HS-5 (cell line): Measurements from ENCODE around the gene CD81.

Source experiments
- DNase-seq: peaks from one replicate; pipeline ENCODE4 v3.0.0-alpha.2; 2012; ENCODE audit warnings: low read depth

Gene CD81

DNA sequence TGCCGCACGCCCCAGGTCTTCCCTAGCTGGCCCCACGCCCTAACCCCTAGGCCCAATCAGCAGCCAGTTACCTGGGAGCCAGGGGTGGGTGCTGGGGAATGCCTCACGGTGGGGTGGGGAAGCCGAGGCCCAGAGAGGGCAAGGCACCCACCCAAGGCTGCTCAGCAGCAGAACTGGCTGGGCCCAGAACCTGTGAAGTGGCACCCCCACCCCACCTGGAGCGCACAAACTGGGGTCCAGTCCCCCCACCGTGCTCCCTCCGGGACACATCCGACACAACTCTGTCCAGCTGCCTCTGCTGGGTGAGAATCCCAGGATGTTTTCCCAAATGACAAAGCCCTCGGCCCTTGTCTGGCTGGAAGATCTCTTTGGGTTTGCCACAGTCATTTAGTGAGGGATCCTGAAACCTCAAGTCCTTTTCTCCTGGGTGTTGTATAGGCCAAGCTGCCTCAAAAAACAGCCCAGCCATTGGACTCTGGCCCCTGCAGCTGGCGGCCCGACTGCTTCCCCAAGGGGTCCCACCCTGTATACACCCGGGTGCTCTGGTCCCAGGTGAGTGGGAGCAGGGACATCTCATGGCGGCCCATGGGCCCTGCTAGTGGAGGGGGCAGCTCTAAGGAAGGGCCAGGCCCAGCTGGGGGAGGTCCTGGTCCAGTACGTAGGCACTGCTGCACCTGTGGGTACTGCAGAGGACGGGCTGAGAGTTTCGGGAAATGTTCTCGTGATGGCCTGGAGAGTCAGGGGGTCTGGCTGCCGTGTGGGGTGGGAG is 44.3 kb downstream of the CD81 start:
- no peak for DNase-seq

DNA sequence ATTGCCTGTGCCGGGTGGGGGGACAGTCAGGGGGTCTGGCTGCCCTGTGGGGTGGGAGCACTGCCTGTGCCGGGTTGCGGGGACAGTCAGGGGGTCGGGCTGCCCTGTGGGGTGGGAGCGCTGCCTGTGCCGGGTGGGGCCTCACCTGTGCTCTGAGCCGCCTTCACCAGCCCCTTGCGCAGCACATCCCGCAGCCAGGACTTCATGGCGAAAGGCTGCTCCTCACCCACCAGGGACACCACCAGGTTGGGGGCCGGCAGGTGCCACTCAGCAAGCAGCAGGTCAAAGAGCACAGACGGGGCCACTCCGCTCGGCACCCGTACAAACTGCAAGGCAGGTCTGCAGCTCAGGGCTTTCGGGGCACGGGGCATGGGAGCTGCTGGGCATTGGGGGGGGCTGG is 44.9 kb downstream of the CD81 start:
- no peak for DNase-seq

DNA sequence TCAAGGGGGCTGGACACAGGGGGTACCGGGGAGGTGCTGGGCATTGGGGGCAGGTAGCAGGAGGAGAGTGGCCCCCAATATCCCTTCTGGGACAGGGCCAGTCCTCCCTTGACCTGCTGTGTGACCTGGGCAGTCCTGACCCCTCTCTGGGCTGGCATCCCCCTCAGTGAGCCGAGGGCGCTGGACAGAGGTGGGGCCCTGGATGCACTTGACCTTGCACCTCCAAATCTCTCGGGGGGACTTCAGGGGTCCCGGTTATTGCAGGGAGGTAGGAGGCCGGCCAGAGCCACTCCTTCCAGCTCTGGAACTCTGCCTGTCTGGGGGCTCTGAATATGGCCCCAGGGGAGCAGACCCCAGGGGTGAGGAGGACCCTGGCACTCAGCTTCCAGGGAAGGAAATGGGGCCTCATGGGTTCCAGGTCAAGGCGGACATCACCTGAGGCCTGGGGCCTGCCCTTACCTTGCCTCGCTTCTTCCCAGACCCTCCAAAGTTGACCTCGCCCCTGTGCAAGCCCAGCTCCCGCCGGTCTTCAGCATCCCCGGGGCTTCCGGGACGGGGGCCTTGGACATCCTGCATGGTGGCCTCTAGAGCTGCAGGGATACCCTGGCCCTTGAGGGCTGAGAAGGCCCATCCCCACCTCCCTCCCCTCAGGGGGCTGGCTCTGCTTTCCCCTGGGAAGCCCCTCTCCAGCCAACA is 45.5 kb downstream of the CD81 start:
- DNase-seq: no peak

DNA sequence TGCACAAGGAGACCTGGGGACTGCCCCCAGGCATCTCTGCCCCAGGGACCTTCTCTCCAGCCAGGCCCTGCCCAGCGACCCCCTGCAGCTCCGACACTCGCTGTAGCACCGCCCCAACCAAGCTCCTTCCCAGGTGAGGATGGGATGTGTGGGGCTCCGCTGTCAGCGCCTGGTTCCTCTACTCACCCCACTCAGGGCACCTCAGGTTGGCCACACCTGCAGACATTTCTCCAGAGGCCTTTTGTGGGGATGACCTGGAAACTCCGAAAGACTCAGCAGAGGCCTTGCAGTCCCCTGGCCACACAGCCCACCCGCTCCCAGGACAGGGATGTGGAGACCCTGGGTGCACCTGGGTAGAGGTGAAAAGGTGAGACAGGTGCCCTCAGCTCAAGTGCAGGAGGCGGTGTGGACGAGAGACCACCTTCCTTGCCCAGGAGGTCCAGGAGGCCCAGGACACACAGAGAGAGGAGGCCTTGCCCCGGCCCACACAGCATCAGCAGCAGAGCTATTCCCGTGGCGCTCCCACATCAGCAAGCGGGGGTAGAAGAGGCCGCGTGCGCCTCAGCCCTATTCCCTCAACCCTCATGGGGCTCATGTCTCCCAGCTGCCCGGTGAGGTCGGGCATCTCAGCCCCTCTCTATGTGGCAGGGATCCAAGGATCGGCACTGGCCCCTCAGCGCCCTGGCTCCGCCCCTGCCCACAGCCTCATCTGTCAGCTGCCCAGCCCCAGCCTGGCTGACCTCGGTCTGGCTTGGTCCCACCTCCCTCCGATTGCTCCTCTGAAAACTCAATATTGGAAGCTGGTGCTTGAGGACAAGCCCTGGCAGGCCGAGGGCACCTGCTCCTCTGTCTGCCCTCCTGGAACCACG is 46.3 kb downstream of the CD81 start:
- DNase-seq: no peak

DNA sequence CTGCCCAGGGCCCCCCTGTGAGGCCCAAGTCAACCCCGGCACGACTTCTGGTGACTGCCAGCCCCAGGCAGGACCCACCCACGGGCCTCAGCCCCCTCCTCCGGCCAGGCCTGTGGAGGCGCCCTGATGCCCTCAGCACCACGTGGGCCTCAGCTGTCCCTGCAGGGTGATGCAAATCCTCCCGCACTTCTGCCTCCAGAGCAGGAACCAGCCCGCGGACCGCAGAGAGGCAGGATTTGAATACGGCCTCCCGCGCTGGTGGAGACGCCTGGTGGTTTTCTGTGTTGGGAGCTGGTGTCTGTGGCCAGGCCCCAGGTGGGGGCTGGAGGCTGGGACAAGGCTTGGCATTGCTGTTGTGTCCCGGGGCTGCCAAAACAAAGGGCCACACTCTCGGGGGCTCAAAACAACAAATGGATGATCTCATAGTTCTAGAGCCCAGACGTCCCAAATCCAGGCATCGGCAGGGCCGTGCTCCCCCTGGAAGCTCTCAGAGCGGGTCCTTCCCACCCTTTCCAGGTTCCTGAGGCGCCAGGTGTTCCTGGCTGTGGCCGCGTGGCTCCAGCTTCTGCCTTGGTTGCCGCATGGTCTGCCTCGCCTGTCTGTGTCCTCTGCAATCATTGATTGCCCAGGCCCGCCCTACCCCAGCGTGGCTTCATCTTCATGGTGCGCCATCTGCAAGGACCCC is 47.8 kb downstream of the CD81 start:
- DNase-seq: no peak

DNA sequence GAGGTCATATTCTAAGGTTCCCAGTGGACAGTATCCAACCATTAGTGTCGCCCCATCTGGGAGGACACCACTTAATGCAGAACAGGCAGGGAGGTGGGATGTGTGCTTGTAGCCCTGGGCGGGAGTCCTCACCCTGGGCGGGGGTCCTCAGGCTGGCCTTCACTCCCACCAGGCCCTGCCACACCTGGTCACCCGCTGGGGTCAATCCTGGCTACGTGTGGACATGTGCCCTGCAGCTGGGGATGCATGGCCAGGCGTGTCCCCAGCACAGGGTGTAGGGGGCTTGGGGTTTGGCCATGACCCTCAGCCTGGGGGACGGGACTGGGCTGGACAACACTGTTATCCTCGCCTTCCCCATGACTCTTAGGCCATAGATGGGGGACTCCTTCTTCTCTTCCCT is 48.4 kb downstream of the CD81 start:
- no peak for DNase-seq

DNA sequence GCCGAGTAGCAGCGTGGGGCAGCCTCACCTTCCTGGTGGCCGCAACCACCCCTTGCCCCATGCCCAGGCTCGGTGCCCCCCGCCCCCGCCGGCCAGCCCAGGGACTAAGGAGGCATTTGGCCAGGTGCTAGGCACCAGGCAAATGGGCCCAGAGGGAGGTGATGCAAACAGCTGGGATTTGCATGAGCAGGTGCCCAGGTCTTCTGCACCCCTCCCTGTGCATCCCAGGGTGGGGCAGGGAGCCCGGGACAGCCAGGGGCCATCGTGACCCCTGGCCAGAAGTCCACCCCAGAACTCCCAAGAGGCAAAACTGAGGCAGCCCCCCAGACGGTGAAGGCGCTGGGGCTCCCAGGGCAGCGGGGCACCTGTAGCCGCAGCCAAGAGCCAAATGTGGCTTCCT is 49.1 kb downstream of the CD81 start:
- DNase-seq: no peak

DNA sequence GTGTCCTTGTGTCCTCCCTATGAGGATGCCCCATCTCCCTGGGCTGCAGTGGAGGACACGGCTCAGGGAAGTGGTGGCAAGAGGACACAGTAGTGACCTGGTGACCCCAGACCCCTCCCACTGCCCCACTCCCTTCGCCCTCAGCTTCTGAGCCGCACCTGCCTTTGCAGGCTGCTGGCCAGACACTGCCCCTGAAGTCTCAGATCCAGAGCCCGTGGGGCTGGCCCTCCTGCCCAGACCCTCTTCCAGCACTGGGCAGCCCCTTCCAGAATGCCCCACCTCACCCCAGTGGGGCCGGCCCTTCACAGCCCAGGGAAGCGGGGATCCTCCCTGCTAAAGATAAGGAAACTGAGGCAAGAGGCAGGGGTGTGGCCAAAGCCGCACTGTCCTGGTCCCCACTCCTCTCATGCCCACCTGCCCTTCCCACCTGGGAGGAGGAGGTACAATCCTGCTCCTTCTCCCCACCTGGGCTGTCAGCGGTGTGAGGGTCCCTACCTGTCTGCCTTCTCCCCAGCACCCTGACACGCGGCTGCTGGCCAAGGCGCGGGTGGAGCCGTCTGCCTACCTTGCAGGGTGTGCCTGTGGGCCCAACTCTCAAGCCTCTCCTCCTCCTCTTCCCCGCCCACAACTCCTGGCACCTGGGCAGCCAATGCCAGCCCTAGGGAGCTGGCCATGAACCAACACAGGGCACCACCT is 49.9 kb downstream of the CD81 start:
- DNase-seq: no peak

DNA sequence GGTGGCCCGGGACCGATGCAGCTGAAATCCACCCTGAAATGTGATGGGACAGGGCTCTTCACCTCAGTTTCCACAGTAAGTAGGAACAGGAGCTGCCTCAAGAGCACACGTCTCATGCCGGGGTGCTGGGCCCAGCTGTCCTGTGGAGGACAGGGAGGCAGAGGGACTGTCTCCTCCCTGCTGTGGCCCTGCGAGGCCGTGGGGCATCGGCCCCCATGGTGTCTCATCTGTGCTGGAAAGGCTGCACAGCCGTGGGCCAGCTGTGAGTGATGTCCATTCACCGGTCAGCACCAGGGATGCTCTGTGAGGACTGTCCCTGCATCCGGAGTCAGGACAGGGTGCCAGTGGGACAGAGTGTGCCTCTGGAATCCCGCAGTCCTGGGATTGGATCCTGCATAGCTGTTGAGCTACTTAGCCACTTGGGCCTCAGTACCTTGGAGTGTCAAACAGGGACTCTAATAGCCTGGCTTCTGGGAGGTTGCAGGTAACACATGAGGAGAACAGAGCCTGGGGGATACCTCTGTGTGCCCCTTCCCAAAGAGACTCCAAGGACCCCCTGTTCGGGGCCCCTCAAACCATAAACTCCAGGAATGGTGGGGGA is 50.7 kb downstream of the CD81 start:
- DNase-seq: no peak

DNA sequence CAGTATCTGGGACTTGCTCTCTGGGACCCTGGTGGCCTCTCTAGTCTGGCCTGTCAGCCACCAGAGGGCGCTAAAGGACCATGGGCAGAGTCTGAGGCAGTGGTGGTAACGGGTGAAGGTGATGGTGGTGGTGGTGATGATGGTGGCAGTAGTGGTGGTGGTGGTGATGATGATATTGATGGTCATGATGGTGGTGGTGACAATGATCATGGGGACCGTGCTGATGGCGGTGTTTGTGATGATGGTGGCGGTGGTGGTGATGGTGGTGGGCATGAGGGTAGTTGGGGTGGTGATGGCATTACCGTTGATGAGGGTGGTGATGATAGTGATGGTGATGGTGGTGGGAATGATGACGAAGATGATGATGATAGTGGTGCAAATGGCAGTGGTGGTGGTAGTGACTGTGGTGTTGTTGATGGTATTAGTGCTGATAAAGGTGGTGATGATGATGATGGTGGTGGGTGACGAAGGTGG is 51.2 kb downstream of the CD81 start:
- DNase-seq: no peak

DNA sequence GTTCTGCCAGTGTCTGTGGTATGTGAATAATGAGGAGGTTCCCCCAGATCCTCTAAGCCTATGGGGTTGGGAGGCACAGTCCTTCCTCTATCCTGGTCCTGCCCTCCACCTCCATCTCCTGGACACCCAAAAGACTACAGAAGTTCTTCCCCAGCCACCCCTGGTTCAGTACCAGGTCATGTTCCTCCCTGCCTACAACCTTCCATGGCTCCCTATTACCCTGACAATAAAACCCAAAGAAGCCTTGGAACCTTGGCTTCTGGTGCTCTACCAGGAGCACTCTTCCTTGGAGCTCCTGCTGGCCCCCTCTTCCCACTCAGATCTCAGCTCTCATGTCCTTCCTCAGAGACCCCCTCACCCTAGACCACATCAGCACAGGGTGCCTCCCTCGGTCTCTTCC is 54.3 kb downstream of the CD81 start:
- DNase-seq: no peak

DNA sequence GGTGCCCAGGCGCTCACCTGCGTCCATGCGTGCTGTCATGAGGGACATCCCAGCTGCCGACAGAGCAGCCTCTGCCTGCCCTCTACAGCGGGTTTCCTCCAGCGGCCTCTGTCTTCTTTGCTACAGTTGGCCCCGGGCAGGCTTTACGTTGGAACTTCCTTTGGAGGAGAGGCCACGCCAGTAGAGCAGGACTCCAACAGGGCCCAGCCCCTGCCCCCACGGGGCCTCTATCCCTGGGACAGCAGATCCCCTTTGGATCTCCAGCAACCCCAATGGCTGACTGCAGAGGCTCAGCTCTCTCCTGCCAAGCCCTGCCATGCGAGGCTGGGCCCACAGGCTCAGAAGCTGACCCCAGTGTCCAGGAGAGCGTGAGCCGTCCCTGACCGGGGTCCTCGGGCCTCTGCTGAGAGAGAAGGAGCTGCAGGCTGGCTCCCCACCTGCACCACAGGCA is 55.1 kb downstream of the CD81 start:
- no peak for DNase-seq

DNA sequence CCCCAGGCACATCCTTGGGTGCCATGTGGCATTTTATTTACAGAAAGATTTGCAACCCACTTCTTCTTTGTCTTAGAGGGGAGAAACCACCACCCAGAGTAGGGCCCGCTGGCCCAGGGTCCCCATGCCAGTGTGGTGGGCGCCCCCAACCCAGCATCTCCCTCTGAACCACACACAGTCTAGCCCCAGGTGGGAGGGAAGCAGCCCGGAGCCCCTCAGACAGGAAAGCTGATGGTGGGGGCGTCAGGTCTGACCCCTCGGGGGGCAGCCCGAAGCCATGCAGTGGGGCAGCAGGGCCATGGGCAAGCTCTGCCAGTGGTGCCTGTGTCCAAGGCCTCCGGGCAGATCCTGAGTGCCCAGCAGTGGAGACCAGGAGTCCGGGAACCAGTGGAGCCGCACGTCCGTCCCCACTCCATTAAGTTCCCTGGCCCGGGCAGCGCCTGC is 55.5 kb downstream of the CD81 start:
- DNase-seq: no peak

DNA sequence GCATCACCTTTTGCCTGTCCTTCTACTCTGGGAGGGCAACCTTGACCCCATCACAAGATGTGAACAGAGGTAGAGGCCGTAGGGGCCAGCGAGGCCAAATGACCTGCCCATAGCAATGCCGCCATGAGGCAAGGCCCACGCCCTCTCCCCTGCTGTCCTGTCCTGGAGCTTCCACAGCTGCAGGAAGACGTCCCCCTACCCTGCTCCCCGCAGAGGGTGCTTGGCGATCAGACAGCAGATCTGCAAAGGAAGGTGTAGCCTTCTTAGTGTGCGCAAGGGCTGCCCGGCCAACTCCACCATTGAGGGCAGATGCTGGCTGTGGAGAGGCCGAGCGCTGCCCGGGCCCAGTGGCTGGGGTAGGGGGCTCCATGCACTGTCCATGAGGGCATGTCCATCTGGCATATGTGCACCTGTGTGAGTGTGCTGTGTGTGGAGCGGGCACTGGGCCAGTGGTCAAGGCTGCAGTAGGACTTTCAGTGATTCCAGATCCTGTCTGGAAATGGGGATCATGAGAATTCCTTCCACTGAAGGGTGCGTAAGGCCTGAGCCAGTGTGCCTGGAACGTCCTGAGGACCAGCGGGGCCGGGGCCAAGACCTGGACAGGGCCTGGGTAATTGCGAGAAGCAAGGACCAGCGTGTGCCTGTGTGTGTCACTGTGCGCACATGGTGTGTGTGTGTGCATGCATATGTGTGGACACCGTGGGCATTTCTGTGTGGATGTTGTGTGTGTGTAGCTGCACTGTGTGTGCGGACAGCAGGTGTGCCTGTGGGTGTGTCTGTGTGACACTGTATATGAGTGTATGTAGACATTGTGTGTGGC is 56.2 kb downstream of the CD81 start:
- no peak for DNase-seq

DNA sequence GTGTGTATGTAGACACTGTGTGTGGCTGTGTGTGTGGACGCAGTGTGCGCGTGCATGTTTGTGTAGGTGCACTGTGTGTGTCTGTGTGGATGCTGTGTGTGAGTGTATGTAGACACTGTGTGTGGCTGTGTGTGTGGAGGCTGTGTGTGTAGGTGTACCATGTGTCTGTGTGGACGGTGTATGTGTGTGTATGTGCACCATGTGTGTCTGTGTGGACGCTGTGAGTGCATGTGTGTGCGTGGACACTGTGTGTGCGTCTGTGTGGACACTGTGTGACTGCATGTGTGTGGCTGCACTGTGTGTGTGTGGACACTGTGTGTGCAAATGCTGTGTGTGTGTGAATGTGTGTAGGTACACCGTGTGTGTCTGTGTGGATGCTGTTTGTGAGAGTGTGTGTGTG is 56.9 kb downstream of the CD81 start:
- no peak for DNase-seq

DNA sequence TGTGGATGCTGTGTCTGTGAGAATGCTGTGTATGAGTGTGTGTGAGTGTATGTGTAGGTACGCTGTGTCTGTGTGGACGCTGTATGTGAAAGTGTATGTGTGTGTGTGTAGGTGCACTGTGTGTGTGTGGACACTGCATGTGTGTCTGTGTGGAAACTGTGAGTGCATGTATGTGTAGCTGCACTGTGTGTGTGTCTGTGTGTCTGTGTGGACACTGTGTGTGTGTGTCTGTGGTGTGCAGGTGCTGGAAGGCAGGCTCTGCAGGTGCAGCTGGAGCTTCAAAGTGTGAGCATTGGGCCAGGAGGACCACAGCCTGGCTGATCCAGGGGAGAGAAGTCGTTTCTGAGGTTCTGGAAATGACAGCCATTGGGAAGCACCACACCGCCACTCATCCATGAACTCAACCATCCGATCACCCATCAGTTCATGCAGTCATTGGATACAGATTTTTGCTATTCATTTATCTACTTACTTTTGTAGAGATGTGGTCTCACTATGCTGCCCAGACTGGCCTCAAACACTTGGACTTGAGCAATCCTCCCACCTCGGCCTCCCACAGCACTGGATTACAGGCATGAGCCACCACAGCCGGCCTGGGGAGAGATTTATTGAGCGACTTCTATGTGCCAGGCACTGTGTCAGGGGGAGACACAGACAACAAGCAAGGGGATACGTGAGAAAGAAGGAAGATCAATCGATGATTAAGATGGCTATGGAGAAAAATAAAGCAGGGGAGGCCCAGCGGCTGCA is 57.6 kb downstream of the CD81 start:
- DNase-seq: no peak

DNA sequence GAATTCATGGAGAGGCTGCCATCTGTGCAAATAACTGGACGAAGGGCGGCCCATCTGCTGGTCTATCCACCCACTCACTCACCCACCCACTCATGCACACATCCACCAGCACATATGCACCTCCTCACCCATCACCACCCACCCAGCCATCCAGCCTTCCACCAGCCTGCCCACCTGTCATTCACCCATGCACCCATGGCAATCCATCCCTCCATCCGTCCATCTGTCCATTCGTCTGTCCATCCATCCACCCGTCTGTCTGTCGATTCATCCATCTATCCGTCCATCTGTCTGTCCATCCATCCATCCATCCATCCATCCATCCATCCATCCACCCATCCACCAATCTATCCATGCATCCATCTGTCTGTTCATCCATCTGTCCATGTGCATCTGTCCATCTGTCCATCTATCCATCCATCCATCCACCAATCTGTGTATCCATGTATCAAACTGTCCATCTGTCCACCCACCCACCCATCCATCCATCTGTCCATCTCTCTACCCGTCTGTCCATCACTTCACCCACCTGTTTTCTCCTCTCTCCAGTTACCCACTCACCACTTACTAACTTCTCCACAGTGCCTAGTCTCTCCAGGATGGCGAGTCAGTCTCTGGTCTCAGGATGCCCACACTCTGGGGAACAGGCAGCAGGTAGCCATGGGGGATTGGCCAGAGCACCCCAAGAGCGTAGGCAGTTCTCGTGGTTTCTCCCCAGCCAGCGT is 58.3 kb downstream of the CD81 start:
- no peak for DNase-seq

DNA sequence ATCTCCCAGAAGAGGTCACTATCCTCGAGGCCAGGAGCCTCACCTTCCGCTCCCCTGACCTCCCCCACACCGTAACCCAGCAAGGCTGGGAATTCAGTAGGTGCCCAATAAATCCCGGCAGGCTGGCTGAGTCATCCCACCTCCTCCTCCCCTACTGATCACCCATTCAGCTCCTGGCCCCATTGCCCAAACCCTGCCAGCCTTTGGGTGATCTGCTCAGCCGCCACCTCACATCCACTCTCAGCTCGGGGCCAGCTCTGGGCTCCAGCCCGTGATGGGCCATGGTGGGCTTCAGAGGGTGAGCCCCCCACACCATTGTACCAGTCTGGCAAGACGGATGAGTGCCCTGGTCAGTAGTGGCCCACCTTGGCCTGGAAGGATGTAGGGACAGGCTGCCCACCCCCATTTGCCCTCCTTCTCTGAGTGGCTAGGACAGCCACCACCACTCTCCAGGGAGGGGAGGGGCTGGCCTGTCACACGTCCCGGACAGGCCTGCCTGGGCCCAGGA is 59.0 kb downstream of the CD81 start:
- no peak for DNase-seq
